ENCODE measurements around the gene STK10. TPM values are rescaled to one million over a fixed set of nuclear protein-coding genes. Genes with fewer than 3 reads are reported as not detected.

The STK10 gene
- polyA plus RNA-seq, 4 donors: 13.6 to 18.5 (median 16.3) TPM

- no peak for DNase-seq (ENCODE audit: low read depth in 4 of 4, low spot score in 3 of 4)
Observed at GRCh38 chr5:172189693-172190296, 1.8 kb upstream of the STK10 start.

GRCh38 chr5:172188893-172189692 lies 1.1 kb upstream of the STK10 start:
- no peak for DNase-seq (ENCODE audit: low read depth in 4 of 4, low spot score in 3 of 4)

GRCh38 chr5:172187118-172188032 lies 649 bp downstream of the STK10 start:
- DNase-seq (ENCODE audit: low read depth in 4 of 4, low spot score in 3 of 4): no peak

- no peak for DNase-seq (ENCODE audit: low read depth in 4 of 4, low spot score in 3 of 4)
Observed at GRCh38 chr5:172186114-172186695, 1.8 kb downstream of the STK10 start.

GRCh38 chr5:172185096-172185461 lies 2.9 kb downstream of the STK10 start:
- no peak for DNase-seq (ENCODE audit: low read depth in 4 of 4, low spot score in 3 of 4)

- no peak for DNase-seq (ENCODE audit: low read depth in 4 of 4, low spot score in 3 of 4)
Observed at GRCh38 chr5:172183881-172184280, 4.1 kb downstream of the STK10 start.

GRCh38 chr5:172182291-172182690 lies 5.7 kb downstream of the STK10 start:
- no peak for DNase-seq (ENCODE audit: low read depth in 4 of 4, low spot score in 3 of 4)

GRCh38 chr5:172180936-172181335 lies 7.1 kb downstream of the STK10 start:
- DNase-seq (ENCODE audit: low read depth in 4 of 4, low spot score in 3 of 4): no peak

- DNase-seq (ENCODE audit: low read depth in 4 of 4, low spot score in 3 of 4): no peak
Observed at GRCh38 chr5:172178991-172179989, 8.7 kb downstream of the STK10 start.

- DNase-seq (ENCODE audit: low read depth in 4 of 4, low spot score in 3 of 4): no peak
Observed at GRCh38 chr5:172178301-172178987, 9.6 kb downstream of the STK10 start.

- DNase-seq (ENCODE audit: low read depth in 4 of 4, low spot score in 3 of 4): no peak
Observed at GRCh38 chr5:172177176-172177575, 10.8 kb downstream of the STK10 start.

GRCh38 chr5:172175263-172175719 lies 12.7 kb downstream of the STK10 start:
- no peak for DNase-seq (ENCODE audit: low read depth in 4 of 4, low spot score in 3 of 4)

GRCh38 chr5:172173564-172174153 lies 14.4 kb downstream of the STK10 start:
- DNase-seq (ENCODE audit: low read depth in 4 of 4, low spot score in 3 of 4): no peak

- no peak for DNase-seq (ENCODE audit: low read depth in 4 of 4, low spot score in 3 of 4)
Observed at GRCh38 chr5:172172912-172173563, 15.0 kb downstream of the STK10 start.

- DNase-seq (ENCODE audit: low read depth in 4 of 4, low spot score in 3 of 4): no peak
Observed at GRCh38 chr5:172171118-172171517, 16.9 kb downstream of the STK10 start.

- DNase-seq (ENCODE audit: low read depth in 4 of 4, low spot score in 3 of 4): no peak
Observed at GRCh38 chr5:172170251-172170701, 17.7 kb downstream of the STK10 start.

GRCh38 chr5:172169216-172169615 lies 18.8 kb downstream of the STK10 start:
- DNase-seq (ENCODE audit: low read depth in 4 of 4, low spot score in 3 of 4): no peak

GRCh38 chr5:172168311-172168710 lies 19.7 kb downstream of the STK10 start:
- no peak for DNase-seq (ENCODE audit: low read depth in 4 of 4, low spot score in 3 of 4)

All from left renal pelvis (tissue), 4 donors.